Ovary (tissue), 9 donors: Measurements from ENCODE around the gene DECR2. TPM values are rescaled to one million over a fixed set of nuclear protein-coding genes. Genes with fewer than 3 reads are reported as not detected.
A peak's percentile ranks its signal among the peaks of the same experiment; 100 is the strongest.
"Not testable (repeated sequence)": the region's sequence is repeated elsewhere in the genome, so short reads cannot be mapped to it uniquely, and the experiment has no call there.

Experiments
- DNase-seq, 5 donors: peaks; one replicate each; pipeline ENCODE4 v3.0.0-alpha.2; 2019 to 2020
- H3K27ac ChIP-seq, 2 donors: fragments of 200-600 bp; one replicate each; pipeline versions ENCODE4 v1.5.1 to v1.8.0; 2019 to 2022
- H3K27me3 ChIP-seq: fragments of 200-600 bp; one replicate; pipeline ENCODE4 v1.8.0; 2022
- H3K36me3 ChIP-seq: fragments of 200-600 bp; sonication (generic); one replicate; pipeline ENCODE4 v1.5.1; 2019
- H3K4me1 ChIP-seq: one replicate; pipeline ENCODE4 v1.8.1; 2013; ENCODE audit warnings: mild to moderate bottlenecking, moderate library complexity; ENCODE audit not compliant: insufficient read depth
- H3K4me3 ChIP-seq: fragments of 200-600 bp; sonication (generic); one replicate; pipeline ENCODE4 v1.5.1; 2017
- H3K9me3 ChIP-seq, 2 donors: fragments of 200-600 bp in 1 of 2; sonication (generic) in 1 of 2; one replicate each; pipeline versions ENCODE4 v1.5.1 to v1.8.1; 2013 to 2019; ENCODE audit warnings: mild to moderate bottlenecking in 1 of 2, moderate library complexity in 1 of 2
- EP300 ChIP-seq: sonication (generic); formaldehyde crosslinking; IDR thresholded peaks from one replicate; pipeline ENCODE4 v1.6.1; 2017; ENCODE audit warnings: antibody characterized with exemption
- POLR2A ChIP-seq: fragments of 450-650 bp; IDR thresholded peaks from one replicate; pipeline ENCODE4 v1.6.1; 2017; ENCODE audit warnings: antibody characterized with exemption, mild to moderate bottlenecking, moderate library complexity
- WGBS, 3 donors: extraction: QIAGEN DNeasy Blood & Tissue Kit in 1 of 3; methylation state at CpG; one replicate each; pipeline versions ENCODE4 v1.1.5 to v1.1.7; 2013 to 2017; 5-methylcytosine and 5-hydroxymethylcytosine counted together
- intact Hi-C, 4 donors: fragments of 100-400 bp; cut with DNase I; formaldehyde crosslinking; loops; one replicate each; pipeline versions ENCODE4 v1.11.0 to v1.15.1; 2022 to 2023
- polyA plus RNA-seq, 2 donors: library from polyadenylated mRNA; stranded (reverse); fragments of 200-250 nt in 1 of 2; fragments of 350-450 nt in 1 of 2; fragmentation: Illumina TruSeq in 1 of 2; extraction: RNeasy Lipid Tissue Mini Kit (QIAGEN cat#74804) in 1 of 2; gene quantifications; one replicate each; pipeline ENCODE4 v1.2.3, GENCODE V29; 2013 to 2014
- total RNA-seq, 7 donors: library from RNA; depleted of rRNA in 2 of 7; stranded (reverse); fragments of >200 nt in 2 of 7; fragmentation: NEBNext Ultra II Directional in 3 of 7; extraction: Animal tissue kit (Norgen Biotek cat#: 25700) in 3 of 7; gene quantifications; one replicate each; pipeline versions ENCODE4 v1.1.0 to v1.2.4, GENCODE V29; 2016 to 2023
- TF ChIP-seq, protein P1 (sequence below), 3 donors: fragments of 450-650 bp in 2 of 3; fragments of 200-600 bp in 1 of 3; IDR thresholded peaks; one replicate each; pipeline versions ENCODE4 v1.5.1 to v1.8.0; 2016 to 2022; ENCODE audit warnings: antibody characterized with exemption in 3 of 3, mild to moderate bottlenecking in 1 of 3
- donor health status: DM: no; HTN: no; CAD: no; lungs with moderate emphysema.
- donor health status: DM: no; HTN: no; CAD: no.
- donor health status: Bipolar disorder and iron deficiency.
- donor health status: DM: yes; HTN: yes; CAD: no.
- donor health status: DM: no; HTN: no; CAD: no.
- donor health status: DM: yes; HTN: yes; CAD: no.

Gene DECR2
- total and polyA plus RNA-seq, 9 donors: 2.1 to 23.7 (median 14.8) TPM

DNA sequence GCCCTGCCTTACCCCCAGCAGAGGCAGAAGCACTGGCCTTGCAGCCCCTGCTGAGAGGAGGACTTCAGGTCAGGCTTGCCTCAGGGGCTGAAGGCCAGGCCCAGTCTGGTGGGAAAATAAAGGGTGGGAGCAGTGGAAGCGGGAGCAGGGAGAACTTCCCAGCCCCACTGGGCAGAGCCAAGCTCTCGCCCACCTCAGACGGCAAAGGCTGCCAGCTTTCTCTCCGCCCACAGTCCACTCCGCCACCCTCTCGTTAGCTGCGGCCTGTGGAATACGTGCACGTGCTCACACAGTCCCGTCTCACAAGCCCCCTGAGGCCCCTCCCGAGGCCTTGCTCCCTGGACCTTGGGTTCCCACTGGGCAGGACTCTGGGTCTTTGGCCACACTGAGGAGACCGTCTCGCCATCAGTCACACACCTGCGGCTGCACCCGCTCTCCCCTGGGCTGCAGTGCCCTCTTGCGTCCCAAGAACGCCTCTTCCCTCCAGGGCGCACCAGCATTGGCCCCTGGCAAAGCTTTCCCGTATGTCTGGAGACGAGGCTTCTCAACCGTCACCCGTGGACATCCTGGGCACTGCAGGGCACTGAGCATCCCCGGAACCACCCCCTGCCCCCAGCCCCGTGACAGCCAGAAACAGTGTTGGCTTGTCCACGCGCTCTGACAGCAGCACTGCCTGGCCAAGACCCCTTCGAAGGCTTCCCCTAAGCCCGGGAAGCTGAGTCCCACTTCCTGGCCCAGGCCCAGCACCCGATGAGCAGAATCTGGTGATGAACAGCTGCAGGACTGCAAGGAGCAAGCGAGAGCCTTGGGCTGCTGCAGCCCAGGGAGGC is 39.6 kb upstream of the DECR2 start:
- 17 to 22% (median 20%) methylated on average over 29 to 30 of the region's 30 CpGs for WGBS, 3 donors
- intact Hi-C loops: loop anchor here in 1 of 4 donors (5.0 kb wide), 1 partner anchor 255 kb away; no protein-coding TSS in a partner anchor
- Histone ChIP-seq H3K27me3 (no peaks in the 10 kb centered on the region), H3K4me1 (no peaks in the 10 kb centered on the region), H3K27ac (no peak overlapping the region), H3K4me3 (no peak overlapping the region), H3K36me3 (no peaks in the 10 kb centered on the region), H3K9me3 (no peaks in the 10 kb centered on the region)
- TF ChIP-seq, protein P1, sequence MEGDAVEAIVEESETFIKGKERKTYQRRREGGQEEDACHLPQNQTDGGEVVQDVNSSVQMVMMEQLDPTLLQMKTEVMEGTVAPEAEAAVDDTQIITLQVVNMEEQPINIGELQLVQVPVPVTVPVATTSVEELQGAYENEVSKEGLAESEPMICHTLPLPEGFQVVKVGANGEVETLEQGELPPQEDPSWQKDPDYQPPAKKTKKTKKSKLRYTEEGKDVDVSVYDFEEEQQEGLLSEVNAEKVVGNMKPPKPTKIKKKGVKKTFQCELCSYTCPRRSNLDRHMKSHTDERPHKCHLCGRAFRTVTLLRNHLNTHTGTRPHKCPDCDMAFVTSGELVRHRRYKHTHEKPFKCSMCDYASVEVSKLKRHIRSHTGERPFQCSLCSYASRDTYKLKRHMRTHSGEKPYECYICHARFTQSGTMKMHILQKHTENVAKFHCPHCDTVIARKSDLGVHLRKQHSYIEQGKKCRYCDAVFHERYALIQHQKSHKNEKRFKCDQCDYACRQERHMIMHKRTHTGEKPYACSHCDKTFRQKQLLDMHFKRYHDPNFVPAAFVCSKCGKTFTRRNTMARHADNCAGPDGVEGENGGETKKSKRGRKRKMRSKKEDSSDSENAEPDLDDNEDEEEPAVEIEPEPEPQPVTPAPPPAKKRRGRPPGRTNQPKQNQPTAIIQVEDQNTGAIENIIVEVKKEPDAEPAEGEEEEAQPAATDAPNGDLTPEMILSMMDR (IDR thresholded peaks at IDR 0.05): peak in 2 of 3 donors; percentile 37 to 51
- TF ChIP-seq POLR2A (no peak), EP300 (no peak)
- peak; percentile 61 to 78 (median 72) for DNase-seq

DNA sequence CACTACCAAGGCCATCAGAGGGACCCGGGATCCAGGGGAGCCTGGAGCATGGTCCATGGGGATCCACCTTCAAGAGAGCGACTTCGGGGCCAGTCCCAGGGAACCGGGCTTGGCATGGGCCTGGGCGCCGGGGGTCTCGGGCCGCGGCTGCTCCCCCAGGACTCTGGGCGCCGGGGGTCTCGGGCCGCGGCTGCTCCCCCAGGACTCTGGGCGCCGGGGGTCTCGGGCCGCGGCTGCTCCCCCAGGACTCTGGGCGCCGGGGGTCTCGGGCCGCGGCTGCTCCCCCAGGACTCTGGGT is 39.0 kb upstream of the DECR2 start:
- not testable (repeated sequence) for H3K4me3 ChIP-seq, DNase-seq, H3K36me3 ChIP-seq, H3K27me3 ChIP-seq, H3K4me1 ChIP-seq, H3K9me3 ChIP-seq, H3K27ac ChIP-seq
- intact Hi-C loops: loop anchor here in 1 of 4 donors (5.0 kb wide), 1 partner anchor 255 kb away; no protein-coding TSS in a partner anchor
- 69 to 76% (median 70%) methylated on average over 21 to 24 of the region's 24 CpGs for WGBS, 3 donors

DNA sequence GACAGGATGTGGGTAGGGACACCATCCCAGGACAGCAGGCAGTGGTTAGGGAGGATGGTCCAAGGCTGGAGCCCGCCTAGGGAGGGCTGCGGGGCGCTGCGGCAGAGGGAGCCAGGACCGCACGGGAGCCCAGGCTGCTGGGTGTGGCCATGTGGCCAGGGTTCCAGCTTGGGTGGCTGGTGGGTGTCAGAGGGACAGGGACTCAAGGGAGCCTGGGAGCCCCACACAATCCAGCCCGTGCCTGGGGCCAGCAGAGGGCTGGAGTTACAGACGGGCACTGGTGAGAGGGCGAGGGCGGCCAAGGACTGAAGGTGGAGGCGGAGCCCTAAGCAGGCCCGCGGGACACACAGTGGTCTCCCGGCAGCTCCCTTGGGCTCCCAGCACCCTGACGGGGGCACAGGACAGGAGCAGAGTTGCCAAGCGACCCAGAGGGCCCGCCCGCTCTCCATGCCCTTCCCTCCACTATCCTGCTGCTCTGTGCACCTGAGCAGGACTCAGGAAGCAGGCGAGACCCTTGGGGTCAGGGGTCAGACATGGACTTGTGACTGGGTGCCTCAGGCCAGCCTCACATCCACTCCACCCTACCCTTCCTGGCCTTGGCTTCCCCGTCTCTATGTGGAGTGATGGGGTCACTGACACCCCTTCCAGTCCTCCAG is 38.4 kb upstream of the DECR2 start:
- Histone ChIP-seq H3K4me3 (no peak overlapping the region), H3K27ac (no peak overlapping the region), H3K36me3 (no peaks in the 10 kb centered on the region), H3K27me3 (no peaks in the 10 kb centered on the region), H3K9me3 (no peaks in the 10 kb centered on the region), H3K4me1 (no peaks in the 10 kb centered on the region)
- no peak for DNase-seq
- TF ChIP-seq, protein P1 (IDR thresholded peaks at IDR 0.05): no peak
- TF ChIP-seq POLR2A (no peak), EP300 (no peak)
- intact Hi-C loops: loop anchor here in 1 of 4 donors (5.0 kb wide), 1 partner anchor 256 kb away; no protein-coding TSS in a partner anchor
- 38 to 52% (median 51%) methylated on average over 19 to 20 of the region's 20 CpGs for WGBS, 3 donors

DNA sequence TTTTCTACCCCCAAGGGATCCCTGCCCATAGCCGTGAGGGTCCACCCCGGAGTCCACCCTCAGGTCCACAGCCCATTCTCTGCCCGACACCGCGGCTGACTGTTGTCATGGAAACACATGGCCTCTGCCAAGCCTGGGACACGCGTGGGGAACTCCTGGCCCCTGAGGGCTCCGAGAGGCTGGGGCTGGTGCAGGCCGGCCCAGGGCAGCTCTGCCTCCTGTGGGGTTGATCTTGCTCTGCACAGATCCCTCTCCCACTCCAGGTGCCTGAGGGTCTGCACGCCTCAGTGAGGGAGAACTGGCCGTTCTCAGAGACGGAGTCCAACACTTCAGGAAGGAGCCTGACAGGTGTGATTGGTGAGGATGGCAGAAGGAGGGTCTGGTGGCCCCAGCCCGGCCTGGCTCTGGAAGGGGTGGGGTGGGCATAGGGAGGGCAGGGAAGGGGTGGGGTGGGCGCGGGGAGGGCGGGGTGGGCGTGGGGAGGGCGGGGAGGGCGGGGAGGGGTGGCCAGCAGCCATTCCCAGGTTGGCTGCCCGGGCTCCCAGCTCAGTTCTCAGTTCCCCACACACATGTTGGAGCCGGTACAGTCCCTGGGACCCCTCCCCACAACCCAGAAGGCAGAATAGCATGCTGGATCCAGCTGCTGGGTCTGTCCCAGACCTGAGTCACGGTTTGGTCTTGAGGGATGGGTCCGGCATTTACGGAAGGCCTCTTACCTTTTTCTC is 37.8 kb upstream of the DECR2 start:
- WGBS, 3 donors: 21 to 23% (median 21%) methylated on average over 20 to 24 of the region's 24 CpGs
- DNase-seq: no peak
- H3K36me3 ChIP-seq: no peaks in the 10 kb centered on the region
- no peaks in the 10 kb centered on the region for H3K27me3 ChIP-seq
- H3K9me3 ChIP-seq: no peaks in the 10 kb centered on the region
- no peaks in the 10 kb centered on the region for H3K4me1 ChIP-seq
- H3K27ac ChIP-seq: no peak overlapping the region
- no peak overlapping the region for H3K4me3 ChIP-seq
- TF ChIP-seq, protein P1 (IDR thresholded peaks at IDR 0.05): no peak
- TF ChIP-seq EP300 (no peak), POLR2A (no peak)
- intact Hi-C loops: loop anchor here in 1 of 4 donors (5.0 kb wide), 1 partner anchor 257 kb away; no protein-coding TSS in a partner anchor
